Ovary (tissue), 9 donors: ENCODE results near the gene TOPAZ1. TPM values are rescaled to one million over a fixed set of nuclear protein-coding genes. Genes with fewer than 3 reads are reported as not detected.

Experiments
- DNase-seq, 5 donors: peaks; one replicate each; pipeline ENCODE4 v3.0.0-alpha.2; 2019 to 2020
- H3K27ac ChIP-seq, 2 donors: fragments of 200-600 bp; one replicate each; pipeline versions ENCODE4 v1.5.1 to v1.8.0; 2019 to 2022
- H3K27me3 ChIP-seq: fragments of 200-600 bp; one replicate; pipeline ENCODE4 v1.8.0; 2022
- H3K36me3 ChIP-seq: fragments of 200-600 bp; sonication (generic); one replicate; pipeline ENCODE4 v1.5.1; 2019
- H3K4me1 ChIP-seq: one replicate; pipeline ENCODE4 v1.8.1; 2013; ENCODE audit warnings: mild to moderate bottlenecking, moderate library complexity; ENCODE audit not compliant: insufficient read depth
- H3K4me3 ChIP-seq: fragments of 200-600 bp; sonication (generic); one replicate; pipeline ENCODE4 v1.5.1; 2017
- H3K9me3 ChIP-seq, 2 donors: fragments of 200-600 bp in 1 of 2; sonication (generic) in 1 of 2; one replicate each; pipeline versions ENCODE4 v1.5.1 to v1.8.1; 2013 to 2019; ENCODE audit warnings: mild to moderate bottlenecking in 1 of 2, moderate library complexity in 1 of 2
- EP300 ChIP-seq: sonication (generic); formaldehyde crosslinking; IDR thresholded peaks from one replicate; pipeline ENCODE4 v1.6.1; 2017; ENCODE audit warnings: antibody characterized with exemption
- POLR2A ChIP-seq: fragments of 450-650 bp; IDR thresholded peaks from one replicate; pipeline ENCODE4 v1.6.1; 2017; ENCODE audit warnings: antibody characterized with exemption, mild to moderate bottlenecking, moderate library complexity
- WGBS, 3 donors: extraction: QIAGEN DNeasy Blood & Tissue Kit in 1 of 3; methylation state at CpG; one replicate each; pipeline versions ENCODE4 v1.1.5 to v1.1.7; 2013 to 2017; 5-methylcytosine and 5-hydroxymethylcytosine counted together
- intact Hi-C, 4 donors: fragments of 100-400 bp; cut with DNase I; formaldehyde crosslinking; loops; one replicate each; pipeline versions ENCODE4 v1.11.0 to v1.15.1; 2022 to 2023
- polyA plus RNA-seq, 2 donors: library from polyadenylated mRNA; stranded (reverse); fragments of 200-250 nt in 1 of 2; fragments of 350-450 nt in 1 of 2; fragmentation: Illumina TruSeq in 1 of 2; extraction: RNeasy Lipid Tissue Mini Kit (QIAGEN cat#74804) in 1 of 2; gene quantifications; one replicate each; pipeline ENCODE4 v1.2.3, GENCODE V29; 2013 to 2014
- total RNA-seq, 7 donors: library from RNA; depleted of rRNA in 2 of 7; stranded (reverse); fragments of >200 nt in 2 of 7; fragmentation: NEBNext Ultra II Directional in 3 of 7; extraction: Animal tissue kit (Norgen Biotek cat#: 25700) in 3 of 7; gene quantifications; one replicate each; pipeline versions ENCODE4 v1.1.0 to v1.2.4, GENCODE V29; 2016 to 2023
- TF ChIP-seq, protein P1 (sequence below), 3 donors: fragments of 450-650 bp in 2 of 3; fragments of 200-600 bp in 1 of 3; IDR thresholded peaks; one replicate each; pipeline versions ENCODE4 v1.5.1 to v1.8.0; 2016 to 2022; ENCODE audit warnings: antibody characterized with exemption in 3 of 3, mild to moderate bottlenecking in 1 of 3
- donor health status: DM: no; HTN: no; CAD: no; lungs with moderate emphysema.
- donor health status: DM: no; HTN: no; CAD: no.
- donor health status: Bipolar disorder and iron deficiency.
- donor health status: DM: yes; HTN: yes; CAD: no.
- donor health status: DM: no; HTN: no; CAD: no.
- donor health status: DM: yes; HTN: yes; CAD: no.

The TOPAZ1 gene
- total and polyA plus RNA-seq, 9 donors: 0.02 TPM; not detected in 8

DNA sequence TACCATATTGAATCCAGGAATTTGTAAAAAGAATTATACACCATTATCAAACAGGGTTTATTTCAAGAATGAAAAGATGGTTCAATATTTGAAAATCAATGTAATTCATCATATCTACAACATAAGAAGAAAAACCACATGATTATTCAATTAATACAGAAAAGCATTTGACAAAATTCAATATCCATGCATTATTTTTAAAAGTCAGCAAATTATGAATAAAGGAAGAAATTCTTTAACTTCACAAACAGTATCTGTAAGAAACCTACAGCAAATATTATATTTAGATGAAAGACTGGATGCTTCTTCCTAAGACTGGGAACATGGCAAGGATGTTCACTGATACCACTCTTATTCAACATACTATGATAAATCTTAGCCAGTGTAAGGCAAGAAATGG, 55.6 kb downstream of the TOPAZ1 start:
- no peak for DNase-seq
- no peaks in the 10 kb centered on the region for H3K9me3 ChIP-seq
- no peaks in the 10 kb centered on the region for H3K36me3 ChIP-seq
- no peaks in the 10 kb centered on the region for H3K4me1 ChIP-seq
- intact Hi-C loops: no loop called here
- H3K27me3 ChIP-seq: no peaks in the 10 kb centered on the region
- H3K27ac ChIP-seq: no peak overlapping the region
- H3K4me3 ChIP-seq: no peak overlapping the region
- TF ChIP-seq, protein P1, sequence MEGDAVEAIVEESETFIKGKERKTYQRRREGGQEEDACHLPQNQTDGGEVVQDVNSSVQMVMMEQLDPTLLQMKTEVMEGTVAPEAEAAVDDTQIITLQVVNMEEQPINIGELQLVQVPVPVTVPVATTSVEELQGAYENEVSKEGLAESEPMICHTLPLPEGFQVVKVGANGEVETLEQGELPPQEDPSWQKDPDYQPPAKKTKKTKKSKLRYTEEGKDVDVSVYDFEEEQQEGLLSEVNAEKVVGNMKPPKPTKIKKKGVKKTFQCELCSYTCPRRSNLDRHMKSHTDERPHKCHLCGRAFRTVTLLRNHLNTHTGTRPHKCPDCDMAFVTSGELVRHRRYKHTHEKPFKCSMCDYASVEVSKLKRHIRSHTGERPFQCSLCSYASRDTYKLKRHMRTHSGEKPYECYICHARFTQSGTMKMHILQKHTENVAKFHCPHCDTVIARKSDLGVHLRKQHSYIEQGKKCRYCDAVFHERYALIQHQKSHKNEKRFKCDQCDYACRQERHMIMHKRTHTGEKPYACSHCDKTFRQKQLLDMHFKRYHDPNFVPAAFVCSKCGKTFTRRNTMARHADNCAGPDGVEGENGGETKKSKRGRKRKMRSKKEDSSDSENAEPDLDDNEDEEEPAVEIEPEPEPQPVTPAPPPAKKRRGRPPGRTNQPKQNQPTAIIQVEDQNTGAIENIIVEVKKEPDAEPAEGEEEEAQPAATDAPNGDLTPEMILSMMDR (IDR thresholded peaks at IDR 0.05): no peak
- TF ChIP-seq POLR2A (no peak), EP300 (no peak)

- no peak for DNase-seq
- Histone ChIP-seq H3K27me3 (no peaks in the 10 kb centered on the region), H3K9me3 (no peaks in the 10 kb centered on the region), H3K36me3 (no peaks in the 10 kb centered on the region), H3K27ac (no peak overlapping the region), H3K4me1 (no peaks in the 10 kb centered on the region), H3K4me3 (no peak overlapping the region)
- 68 to 75% (median 69%) methylated on average over 3 of the region's 3 CpGs for WGBS, 3 donors
- intact Hi-C loops: no loop called here
- TF ChIP-seq, protein P1 (IDR thresholded peaks at IDR 0.05): no peak
- TF ChIP-seq POLR2A (no peak), EP300 (no peak)
These were observed 60.1 kb downstream of the TOPAZ1 start for GRCh38 chr3:44301746-44302145.

GRCh38 chr3:44309500-44309899, 67.8 kb downstream of the TOPAZ1 start:
- H3K4me3 ChIP-seq: no peak overlapping the region
- DNase-seq: no peak
- no peaks in the 10 kb centered on the region for H3K4me1 ChIP-seq
- H3K27me3 ChIP-seq: no peaks in the 10 kb centered on the region
- H3K27ac ChIP-seq: no peak overlapping the region
- H3K36me3 ChIP-seq: no peaks in the 10 kb centered on the region
- intact Hi-C loops: no loop called here
- no peak for TF ChIP-seq POLR2A
- TF ChIP-seq, protein P1 (IDR thresholded peaks at IDR 0.05): no peak
- TF ChIP-seq EP300: no peak
- H3K9me3 ChIP-seq: no peaks in the 10 kb centered on the region

GRCh38 chr3:44318891-44319311, 77.2 kb downstream of the TOPAZ1 start:
- no peak overlapping the region for H3K4me3 ChIP-seq
- no peak for DNase-seq
- intact Hi-C loops: no loop called here
- WGBS, 3 donors: 53 to 60% (median 57%) methylated on average over 8 of the region's 8 CpGs
- no peak for TF ChIP-seq POLR2A
- no peak for TF ChIP-seq EP300
- TF ChIP-seq, protein P1 (IDR thresholded peaks at IDR 0.05): no peak
- H3K27ac ChIP-seq: no peak overlapping the region
- H3K4me1 ChIP-seq: no peaks in the 10 kb centered on the region
- no peaks in the 10 kb centered on the region for H3K27me3 ChIP-seq
- H3K36me3 ChIP-seq: no peaks in the 10 kb centered on the region
- H3K9me3 ChIP-seq: no peaks in the 10 kb centered on the region

- DNase-seq: no peak
- Histone ChIP-seq H3K27ac (no peak overlapping the region), H3K27me3 (no peaks in the 10 kb centered on the region), H3K4me1 (no peaks in the 10 kb centered on the region), H3K36me3 (no peaks in the 10 kb centered on the region), H3K9me3 (no peaks in the 10 kb centered on the region), H3K4me3 (no peak overlapping the region)
- intact Hi-C loops: loop anchor here in 1 of 4 donors (10.0 kb wide), 1 partner anchor 153 kb away; the partner anchor contains the start of gene ZNF445
- TF ChIP-seq EP300 (no peak), POLR2A (no peak)
- TF ChIP-seq, protein P1 (IDR thresholded peaks at IDR 0.05): no peak
- WGBS, 3 donors: 42 to 58% (median 50%) methylated on average over 3 of the region's 3 CpGs
These were observed 79.6 kb downstream of the TOPAZ1 start for GRCh38 chr3:44321335-44321734.
